NCI-H510A (cell line): ENCODE results near the gene PRSS36.
"Not testable (repeated sequence)": the region's sequence is repeated elsewhere in the genome, so short reads cannot be mapped to it uniquely, and the experiment has no call there.

ENCODE experiments used
- DNase-seq: peaks from one replicate; lab custom pipeline; 2025; lab: John Stamatoyannopoulos, UW

The PRSS36 gene

GRCh38 chr16:31183432-31184428 lies 33.9 kb upstream of the PRSS36 start:
- no peak for DNase-seq

- no peak for DNase-seq
Observed at GRCh38 chr16:31182391-31182790, 32.5 kb upstream of the PRSS36 start.

- DNase-seq: no peak
Observed at GRCh38 chr16:31181102-31181830, 31.4 kb upstream of the PRSS36 start.

- DNase-seq: peak; percentile 63
Observed at GRCh38 chr16:31179747-31180459, 30.0 kb upstream of the PRSS36 start, which contains the start of gene FUS. Gene FUS, plus strand, starts transcription at chr16:31180139. Its CDS starts 76 bp downstream, at chr16:31180215.

- DNase-seq: no peak
Observed at GRCh38 chr16:31179219-31179746, 29.4 kb upstream of the PRSS36 start.

- DNase-seq: peak; percentile 45
Observed at GRCh38 chr16:31177136-31177535, 27.3 kb upstream of the PRSS36 start.

GRCh38 chr16:31170048-31170447 lies 20.2 kb upstream of the PRSS36 start:
- DNase-seq: not testable (repeated sequence)

- no peak for DNase-seq
Observed at GRCh38 chr16:31168848-31169247, 19.0 kb upstream of the PRSS36 start.

- DNase-seq: no peak
Observed at GRCh38 chr16:31167315-31167714, 17.4 kb upstream of the PRSS36 start.

- DNase-seq: no peak
Observed at GRCh38 chr16:31157136-31157535, 7.3 kb upstream of the PRSS36 start.

- not testable (repeated sequence) for DNase-seq
Observed at GRCh38 chr16:31150976-31151375, 1.1 kb upstream of the PRSS36 start.

GRCh38 chr16:31149332-31149731 lies 534 bp downstream of the PRSS36 start:
- DNase-seq: no peak

- no peak for DNase-seq
Observed at GRCh38 chr16:31148896-31149295, 970 bp downstream of the PRSS36 start.

- no peak for DNase-seq
Observed at GRCh38 chr16:31148281-31148728, 1.6 kb downstream of the PRSS36 start.

GRCh38 chr16:31147574-31147973 lies 2.3 kb downstream of the PRSS36 start:
- DNase-seq: no peak

- DNase-seq: peak; percentile 66
Observed at GRCh38 chr16:31145398-31145990, 4.4 kb downstream of the PRSS36 start.

- DNase-seq: not testable (repeated sequence)
Observed at GRCh38 chr16:31144418-31144817, 5.4 kb downstream of the PRSS36 start.

- DNase-seq: no peak
Observed at GRCh38 chr16:31143694-31144148, 6.1 kb downstream of the PRSS36 start.

GRCh38 chr16:31143011-31143693 lies 6.7 kb downstream of the PRSS36 start:
- DNase-seq: no peak

- DNase-seq: peak; percentile 97
Observed at GRCh38 chr16:31142109-31143010, 7.5 kb downstream of the PRSS36 start.
